Effector CD4-positive, alpha-beta T cell (primary cell): ENCODE data around the gene CRB3.
"Not testable (repeated sequence)": the region's sequence is repeated elsewhere in the genome, so short reads cannot be mapped to it uniquely, and the experiment has no call there.

Source experiments
- DNase-seq: peaks from one replicate; pipeline ENCODE4 v3.0.0-alpha.2; 2020

The CRB3 gene

DNA sequence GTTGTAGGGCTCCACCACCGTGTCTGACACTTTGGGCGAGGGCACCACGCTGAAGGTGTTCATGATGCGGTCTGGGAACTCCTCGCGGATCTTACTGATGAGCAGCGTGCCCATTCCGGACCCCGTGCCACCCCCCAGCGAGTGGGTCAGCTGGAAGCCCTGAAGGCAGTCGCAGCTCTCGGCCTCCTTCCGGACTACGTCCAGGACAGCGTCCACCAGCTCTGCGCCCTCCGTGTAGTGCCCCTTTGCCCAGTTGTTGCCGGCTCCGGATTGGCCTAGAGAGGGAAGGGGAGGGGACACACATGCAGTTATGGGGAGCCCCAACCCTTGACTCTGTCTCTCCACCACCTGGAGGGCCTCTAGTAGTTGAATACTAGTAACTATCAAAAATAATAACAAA lies 31.9 kb downstream of the CRB3 start:
- no peak for DNase-seq

GRCh38 chr19:6498294-6499036 lies 34.4 kb downstream of the CRB3 start:
- DNase-seq, result no peak

DNA sequence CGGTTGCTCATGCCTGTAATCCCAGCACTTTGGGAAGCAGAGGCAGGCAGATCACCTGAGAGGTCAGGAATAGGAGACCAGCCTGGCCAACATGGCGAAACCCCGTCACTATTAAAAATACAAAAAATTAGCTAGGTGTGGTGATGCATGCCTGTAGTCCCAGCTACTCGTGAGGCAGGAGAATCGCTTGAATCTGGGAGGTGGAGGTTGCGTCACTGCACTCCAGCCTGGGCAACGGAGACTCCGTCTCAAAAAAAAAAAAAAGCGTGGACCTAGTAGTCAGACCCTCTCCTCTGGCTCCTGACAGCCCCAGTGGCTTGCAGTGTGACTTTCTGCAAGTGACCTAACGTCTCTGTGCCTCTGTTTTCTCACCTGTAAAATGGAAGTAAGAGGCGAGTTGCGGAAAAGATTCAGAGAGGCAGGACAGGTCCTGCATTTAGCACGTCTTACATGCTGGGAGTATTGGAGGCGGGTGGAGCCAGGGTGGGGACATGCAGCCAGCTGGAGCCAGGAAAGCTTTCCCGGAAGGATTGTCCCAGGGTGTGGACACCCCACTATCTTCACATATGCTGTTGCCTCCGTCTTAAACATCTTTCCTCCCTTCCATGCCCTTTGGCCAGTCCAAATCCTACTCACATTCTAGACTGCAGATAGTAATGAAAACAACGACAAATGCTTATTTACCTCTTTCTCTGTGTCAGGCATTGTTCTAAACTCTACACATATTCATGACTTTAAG lies 35.1 kb downstream of the CRB3 start:
- DNase-seq, result no peak

GRCh38 chr19:6500837-6501739 lies 37.0 kb downstream of the CRB3 start:
- DNase-seq, result no peak

DNA sequence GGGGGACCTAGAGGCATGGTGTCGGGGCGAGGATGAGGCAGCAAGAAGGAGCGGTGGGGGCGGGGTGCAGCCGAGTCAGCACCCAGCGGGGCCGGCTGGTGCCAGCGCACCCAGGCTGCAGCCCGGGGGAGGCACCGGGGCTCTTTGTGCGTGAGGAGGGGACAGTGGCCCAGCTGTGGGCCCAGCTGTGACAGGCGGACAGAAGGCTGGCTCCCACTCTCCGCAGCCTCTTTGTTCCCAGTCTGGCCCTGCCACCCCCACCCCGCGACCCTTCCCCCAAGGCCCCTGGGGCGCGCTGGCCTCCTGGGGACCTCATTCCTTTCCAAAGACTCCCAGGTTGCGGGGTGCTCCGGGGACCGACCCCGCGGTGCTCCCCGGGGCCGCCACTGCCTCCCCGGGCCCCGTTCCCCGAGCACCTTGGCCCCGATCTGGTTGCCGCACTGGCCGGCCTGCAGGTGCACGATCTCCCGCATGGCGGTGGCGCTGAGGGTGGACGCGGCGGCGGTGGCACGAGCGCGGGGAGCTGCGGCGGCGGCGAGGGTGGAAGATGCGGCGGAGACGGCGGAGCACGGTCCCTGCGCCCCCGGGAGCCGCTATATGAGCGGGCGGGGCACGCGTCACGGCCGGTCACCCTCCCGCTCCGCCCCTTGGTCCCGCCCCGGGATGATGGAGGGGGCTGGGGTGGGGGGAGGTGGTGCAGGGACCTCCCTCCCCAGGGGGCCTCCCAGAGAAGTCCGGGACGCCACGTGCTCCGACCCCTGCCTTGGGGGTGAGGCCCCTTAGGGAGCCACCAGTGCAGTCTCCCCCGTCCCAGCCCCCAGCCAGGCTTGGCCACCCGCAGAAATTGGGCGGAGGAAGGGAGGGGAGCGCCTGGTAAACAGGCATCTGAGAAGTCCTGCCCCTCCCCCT lies 37.9 kb downstream of the CRB3 start, which contains the start of gene TUBB4A:
TUBB4A (minus strand) TSS at position 570 of the 909 bp plus-strand sequence; CDS start at position 473, 97 bp downstream.
- DNase-seq, result no peak

- DNase-seq, result no peak
These were observed 39.5 kb downstream of the CRB3 start for GRCh38 chr19:6503407-6504201.

DNA sequence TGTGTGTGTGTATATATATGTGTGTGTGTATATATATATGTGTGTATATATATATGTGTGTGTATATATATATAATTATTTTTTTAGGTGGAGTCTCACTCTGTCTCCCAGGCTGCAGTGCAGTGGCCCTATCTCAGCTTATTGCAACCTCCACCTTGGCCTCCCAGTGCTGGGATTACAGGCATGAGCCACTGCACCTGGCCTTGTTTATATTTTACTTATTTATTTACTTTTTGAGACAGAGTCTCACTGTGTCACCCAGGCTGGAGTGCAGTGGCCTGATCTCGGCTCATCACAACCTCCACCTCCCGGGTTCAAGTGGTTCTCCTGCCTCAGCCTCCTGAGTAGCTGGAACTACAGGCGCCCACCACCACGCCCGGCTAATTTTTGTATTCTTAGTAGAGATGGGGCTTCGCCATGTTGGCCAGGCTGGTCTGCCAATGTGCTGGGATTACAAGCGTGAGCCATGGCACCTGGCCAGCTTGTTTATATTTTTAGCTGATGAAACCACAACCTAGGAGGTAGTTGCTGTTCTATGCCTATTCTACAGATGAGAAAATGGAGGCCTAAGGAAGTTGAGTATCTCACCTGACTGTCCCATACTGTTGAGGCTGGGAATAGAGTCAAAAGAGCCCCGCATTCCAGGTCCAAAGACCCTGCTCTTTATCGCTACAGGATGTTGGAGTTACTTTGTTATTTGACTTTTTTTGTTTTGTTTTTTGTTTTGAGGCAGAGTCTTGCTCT lies 44.1 kb downstream of the CRB3 start:
- DNase-seq, result not testable (repeated sequence)

DNA sequence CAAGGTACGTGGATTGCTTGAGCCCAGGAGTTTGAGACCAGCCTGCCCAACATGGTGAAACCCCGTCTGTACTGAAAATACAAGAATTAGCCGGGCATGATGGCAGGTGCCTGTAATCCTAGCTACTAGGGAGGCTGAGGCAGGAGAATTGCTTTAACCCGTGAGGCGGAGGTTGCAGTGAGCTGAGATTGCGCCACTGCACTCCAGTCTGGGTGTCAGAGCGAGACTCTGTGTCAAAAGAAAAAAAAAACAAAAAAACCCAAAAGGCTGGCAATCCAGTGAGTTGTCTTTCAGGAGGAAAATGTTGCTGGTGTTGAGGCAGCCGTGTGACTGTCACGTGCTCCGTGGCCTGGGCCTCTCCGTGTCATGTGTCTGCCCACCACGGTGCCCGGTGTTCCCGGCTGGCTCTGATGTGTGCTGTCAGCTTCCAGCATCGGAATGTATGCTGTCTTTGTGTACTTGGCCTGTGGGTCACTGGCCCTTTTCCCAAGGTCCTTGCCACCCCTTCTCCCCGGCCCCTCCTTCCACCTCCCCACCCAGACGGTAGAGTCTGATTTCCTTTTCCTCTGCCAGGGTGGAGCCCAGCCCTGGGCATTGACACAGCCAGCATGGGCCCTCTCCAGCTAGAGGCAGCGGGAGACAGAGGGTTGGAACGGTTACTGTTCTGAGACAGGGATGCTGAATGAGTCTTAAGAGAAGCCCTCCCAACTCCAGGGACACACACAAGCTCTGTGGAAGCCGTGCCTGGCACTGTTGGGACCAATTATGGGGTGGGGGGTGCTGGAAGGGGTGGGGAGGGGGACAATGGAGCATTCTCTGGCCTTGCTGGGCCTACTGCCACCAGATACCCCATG lies 45.3 kb downstream of the CRB3 start:
- DNase-seq, result no peak

GRCh38 chr19:6510618-6511017 lies 46.5 kb downstream of the CRB3 start:
- DNase-seq, result no peak

DNA sequence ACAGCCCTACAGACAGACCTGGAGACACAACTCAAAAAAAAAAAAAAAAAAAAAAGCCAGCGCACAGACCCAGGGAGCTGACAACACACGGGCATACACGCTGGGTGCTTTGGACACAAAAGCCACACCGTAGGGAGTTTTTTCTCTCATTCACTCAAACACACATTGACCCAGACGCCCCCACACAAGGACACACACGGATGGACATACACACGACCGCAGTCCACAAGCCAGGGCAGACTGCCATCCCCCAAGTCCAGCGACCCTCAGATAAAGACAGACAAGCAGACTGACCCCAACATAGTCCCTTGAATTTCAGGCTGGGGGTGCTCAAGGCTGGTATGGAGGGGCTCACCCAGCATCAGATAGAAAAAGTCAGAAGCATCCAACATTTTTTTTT lies 50.0 kb downstream of the CRB3 start:
- no peak for DNase-seq

- DNase-seq, result no peak
These were observed 51.0 kb downstream of the CRB3 start for GRCh38 chr19:6514926-6515544.

DNA sequence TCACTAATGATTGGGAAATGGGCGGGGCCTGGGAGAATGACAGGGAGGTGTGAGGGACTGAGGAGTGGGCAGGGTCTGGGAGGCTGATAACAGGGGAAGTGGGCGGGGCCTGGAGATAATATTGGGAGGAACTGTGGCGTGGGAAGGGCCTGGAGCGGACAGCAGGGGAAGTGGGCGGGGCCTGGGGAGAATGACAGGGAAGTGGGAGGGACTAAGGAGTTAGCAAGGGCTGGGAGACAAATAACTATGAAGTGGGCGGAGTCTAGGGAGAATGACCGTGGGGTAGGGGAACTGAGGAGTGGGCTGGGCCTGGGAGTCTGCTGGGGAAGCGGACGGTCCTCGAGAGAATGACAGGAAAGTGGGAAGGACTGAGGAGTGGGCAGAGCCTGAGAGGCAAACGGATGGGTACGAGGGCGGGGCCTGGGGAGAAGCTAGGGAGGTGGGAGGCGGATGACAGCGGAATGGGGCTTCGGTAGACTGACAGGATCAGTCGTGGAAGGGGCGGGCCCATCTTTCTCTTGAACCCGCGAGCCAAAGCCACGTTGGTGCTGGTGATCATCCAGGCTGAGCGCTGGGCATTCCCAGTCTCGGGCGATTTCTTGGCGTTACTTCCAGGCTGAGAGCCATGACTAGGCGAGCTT lies 52.1 kb downstream of the CRB3 start:
- DNase-seq, result peak; percentile 29
